ENCODE results near the gene CCER1. TPM values are rescaled to one million over a fixed set of nuclear protein-coding genes. Genes with fewer than 3 reads are reported as not detected.
A peak's percentile ranks its signal among the peaks of the same experiment; 100 is the strongest.

CCER1 gene
- total and polyA plus RNA-seq, 8 donors = not detected

DNA sequence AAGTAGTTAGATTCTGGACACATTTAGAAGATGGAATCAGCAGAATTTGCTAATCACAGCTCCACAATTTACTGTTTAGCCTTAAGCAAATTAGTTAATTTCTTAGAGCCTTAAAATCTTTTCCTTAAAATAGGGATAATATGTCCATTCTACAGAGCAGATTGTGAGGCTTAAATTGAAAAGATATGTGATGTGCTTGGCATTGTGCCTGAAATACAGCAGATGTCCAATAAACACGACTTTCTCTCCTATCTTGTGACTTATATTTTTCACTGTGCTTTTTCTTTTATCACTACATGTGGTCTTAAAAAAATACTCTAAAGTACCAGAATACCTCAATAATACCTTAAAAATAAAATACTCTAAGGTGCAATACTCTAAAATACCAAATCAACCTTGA is 30.6 kb downstream of the CCER1 start:
- DNase-seq = no peak
- H3K36me3 ChIP-seq = no peaks in the 10 kb centered on the region
- H3K27ac ChIP-seq = no peak overlapping the region
- no peak overlapping the region for H3K4me3 ChIP-seq
- H3K27me3 ChIP-seq = no peaks in the 10 kb centered on the region
- 36 to 69% (median 56%) methylated on average over 1 of the region's 1 CpG for WGBS, 5 donors
- TF ChIP-seq EP300 (IDR thresholded peaks at IDR 0.05) (no peak), POLR2A (IDR thresholded peaks at IDR 0.05) (no peak), POLR2AphosphoS5 (IDR thresholded peaks at IDR 0.05) (no peak)
- TF ChIP-seq, protein P1, sequence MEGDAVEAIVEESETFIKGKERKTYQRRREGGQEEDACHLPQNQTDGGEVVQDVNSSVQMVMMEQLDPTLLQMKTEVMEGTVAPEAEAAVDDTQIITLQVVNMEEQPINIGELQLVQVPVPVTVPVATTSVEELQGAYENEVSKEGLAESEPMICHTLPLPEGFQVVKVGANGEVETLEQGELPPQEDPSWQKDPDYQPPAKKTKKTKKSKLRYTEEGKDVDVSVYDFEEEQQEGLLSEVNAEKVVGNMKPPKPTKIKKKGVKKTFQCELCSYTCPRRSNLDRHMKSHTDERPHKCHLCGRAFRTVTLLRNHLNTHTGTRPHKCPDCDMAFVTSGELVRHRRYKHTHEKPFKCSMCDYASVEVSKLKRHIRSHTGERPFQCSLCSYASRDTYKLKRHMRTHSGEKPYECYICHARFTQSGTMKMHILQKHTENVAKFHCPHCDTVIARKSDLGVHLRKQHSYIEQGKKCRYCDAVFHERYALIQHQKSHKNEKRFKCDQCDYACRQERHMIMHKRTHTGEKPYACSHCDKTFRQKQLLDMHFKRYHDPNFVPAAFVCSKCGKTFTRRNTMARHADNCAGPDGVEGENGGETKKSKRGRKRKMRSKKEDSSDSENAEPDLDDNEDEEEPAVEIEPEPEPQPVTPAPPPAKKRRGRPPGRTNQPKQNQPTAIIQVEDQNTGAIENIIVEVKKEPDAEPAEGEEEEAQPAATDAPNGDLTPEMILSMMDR (IDR thresholded peaks at IDR 0.05) = no peak
- peaks cover 0 to 10% (median 7%) of the 10 kb centered on the region in 4 donors for H3K9me3 ChIP-seq
- intact Hi-C loops (cut with DNase I; ENCODE audit: low total_unique reads) = no loop called here
- no peaks in the 10 kb centered on the region for H3K4me1 ChIP-seq

DNA sequence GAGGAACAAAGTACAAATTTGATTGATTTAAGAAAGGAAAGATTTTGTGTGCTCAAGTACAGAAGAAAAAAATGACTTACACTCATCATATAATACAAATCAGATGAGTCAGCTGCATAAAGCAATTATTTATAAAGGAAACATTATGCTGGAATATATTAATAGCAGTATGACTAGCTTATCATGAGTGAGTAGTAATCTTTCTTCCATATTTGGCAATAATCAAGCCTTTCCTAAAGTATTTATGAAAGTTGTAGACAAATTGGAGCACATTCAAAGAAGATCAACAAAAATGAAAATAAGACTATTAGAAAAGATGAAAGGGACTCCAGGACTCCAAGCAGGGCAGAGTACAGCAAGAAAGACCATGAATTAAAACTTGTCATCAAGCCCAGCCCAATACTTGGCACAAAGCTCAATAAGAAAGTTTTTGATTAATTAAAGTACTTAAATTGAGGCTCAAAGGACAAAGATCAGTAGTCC is 32.8 kb downstream of the CCER1 start:
- no peak for TF ChIP-seq EP300 (IDR thresholded peaks at IDR 0.05)
- TF ChIP-seq, protein P1 (IDR thresholded peaks at IDR 0.05) = no peak
- no peak for TF ChIP-seq POLR2AphosphoS5 (IDR thresholded peaks at IDR 0.05)
- no peak for TF ChIP-seq POLR2A (IDR thresholded peaks at IDR 0.05)

DNA sequence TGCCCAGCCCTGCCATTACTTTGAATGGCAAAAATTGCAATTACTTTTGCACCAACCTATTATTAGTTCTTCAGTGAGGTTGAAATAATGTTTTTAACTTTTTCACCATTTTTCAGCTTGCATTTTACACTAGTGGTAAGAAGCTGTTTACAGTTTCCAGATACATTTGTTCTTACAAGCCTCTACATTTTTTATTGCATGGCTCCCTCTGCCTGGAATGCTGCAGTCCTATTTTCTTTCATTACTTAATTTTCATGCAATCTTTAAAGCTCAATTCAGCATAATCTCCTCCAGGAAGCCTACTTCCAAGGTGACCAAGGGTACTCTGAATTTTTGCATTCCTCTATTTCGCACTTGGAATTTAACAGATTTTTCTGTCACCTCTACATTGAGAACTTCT is 33.4 kb downstream of the CCER1 start:
- no peak for DNase-seq

More for the DNA sequence above, 32.8 kb downstream of the CCER1 start:
- no peaks in the 10 kb centered on the region for H3K4me1 ChIP-seq
- H3K27me3 ChIP-seq = no peaks in the 10 kb centered on the region
- H3K4me3 ChIP-seq = no peak overlapping the region
- intact Hi-C loops (cut with DNase I; ENCODE audit: low total_unique reads) = no loop called here
- H3K9me3 ChIP-seq = no peaks in the 10 kb centered on the region
- no peaks in the 10 kb centered on the region for H3K36me3 ChIP-seq
- no peak overlapping the region for H3K27ac ChIP-seq
- peak in 1 of 2 donors; percentile 22 for DNase-seq

DNA sequence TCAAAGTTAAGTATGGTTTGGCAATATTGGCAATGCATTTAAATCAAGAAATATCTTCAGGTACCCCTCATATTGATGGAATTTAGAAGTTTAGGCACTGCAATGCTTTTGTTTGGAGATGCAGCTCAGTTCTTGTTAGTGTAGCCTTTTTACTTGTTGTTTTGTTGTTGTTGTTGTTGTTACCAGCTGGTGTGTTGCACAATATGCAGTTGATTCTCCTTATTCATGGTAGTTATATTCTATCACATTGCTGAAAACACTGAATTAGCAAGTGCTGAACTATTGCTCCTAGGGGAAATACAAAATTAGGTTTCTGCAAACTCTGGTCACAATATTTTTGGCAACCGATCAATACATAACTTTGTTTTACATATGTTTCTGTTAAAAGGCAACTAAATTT is 34.8 kb downstream of the CCER1 start:
- Histone ChIP-seq H3K27me3 (no peaks in the 10 kb centered on the region), H3K27ac (no peak overlapping the region), H3K4me1 (no peaks in the 10 kb centered on the region), H3K4me3 (no peak overlapping the region), H3K9me3 (no peaks in the 10 kb centered on the region), H3K36me3 (no peaks in the 10 kb centered on the region)
- WGBS, 5 donors = 93 to 100% (median 100%) methylated on average over 1 of the region's 1 CpG
- DNase-seq = no peak
- intact Hi-C loops (cut with DNase I; ENCODE audit: low total_unique reads) = no loop called here
- TF ChIP-seq EP300 (IDR thresholded peaks at IDR 0.05) (no peak), POLR2AphosphoS5 (IDR thresholded peaks at IDR 0.05) (no peak), POLR2A (IDR thresholded peaks at IDR 0.05) (no peak)
- TF ChIP-seq, protein P1 (IDR thresholded peaks at IDR 0.05) = no peak

More for the DNA sequence above, 33.4 kb downstream of the CCER1 start:
- no peak for TF ChIP-seq POLR2AphosphoS5 (IDR thresholded peaks at IDR 0.05)
- TF ChIP-seq, protein P1 (IDR thresholded peaks at IDR 0.05) = no peak
- Histone ChIP-seq H3K27ac (no peak overlapping the region), H3K36me3 (no peaks in the 10 kb centered on the region), H3K4me1 (no peaks in the 10 kb centered on the region), H3K27me3 (no peaks in the 10 kb centered on the region), H3K9me3 (no peaks in the 10 kb centered on the region), H3K4me3 (no peak overlapping the region)
- intact Hi-C loops (cut with DNase I; ENCODE audit: low total_unique reads) = no loop called here
- WGBS, 5 donors = 81 to 91% (median 85%) methylated on average over 1 of the region's 1 CpG
